ENCODE data around the gene LRRFIP1. TPM values are rescaled to one million over a fixed set of nuclear protein-coding genes. Genes with fewer than 3 reads are reported as not detected.

LRRFIP1 gene
- total RNA-seq, 1 donor from 2014 or later: 91.5 TPM

GRCh38 chr2:237824085-237824484 is 196.7 kb downstream of the LRRFIP1 start:
- Mint-ChIP-seq H3K27me3 (ENCODE audit: low read depth) (no peaks in the 10 kb centered on the region), H3K4me3 (ENCODE audit: unreplicated experiment) (no peak overlapping the region), H3K27ac (ENCODE audit: unreplicated experiment) (no peak overlapping the region), H3K36me3 (ENCODE audit: low read depth) (peaks cover 2% of the 10 kb centered on the region), H3K9me3 (ENCODE audit: low read depth) (no peaks in the 10 kb centered on the region), H3K4me1 (ENCODE audit: low read depth) (peaks cover 10% of the 10 kb centered on the region)
- DNase-seq (ENCODE audit: low spot score): no peak
- no peak for TF ChIP-seq CTCF (IDR thresholded peaks at IDR 0.05)

- no peaks in the 10 kb centered on the region for H3K4me1 Mint-ChIP-seq (ENCODE audit: low read depth)
- H3K27ac Mint-ChIP-seq (ENCODE audit: unreplicated experiment): no peak overlapping the region
- peaks cover 2% of the 10 kb centered on the region for H3K36me3 Mint-ChIP-seq (ENCODE audit: low read depth)
- H3K27me3 Mint-ChIP-seq (ENCODE audit: low read depth): no peaks in the 10 kb centered on the region
- no peaks in the 10 kb centered on the region for H3K9me3 Mint-ChIP-seq (ENCODE audit: low read depth)
- DNase-seq (ENCODE audit: low spot score): no peak
- no peak for TF ChIP-seq CTCF (IDR thresholded peaks at IDR 0.05)
- H3K4me3 Mint-ChIP-seq (ENCODE audit: unreplicated experiment): no peak overlapping the region
Observed at GRCh38 chr2:237827421-237827987, 200.1 kb downstream of the LRRFIP1 start.

Other genes starting within 250 kb of the LRRFIP1 start
- 250 to 264 TPM (median 264 TPM) in 3 replicates for gene COL6A3, start 213.4 kb upstream of the LRRFIP1 start, total RNA-seq
- 3.7 to 6.1 TPM (median 5.6 TPM) in 3 replicates for gene MLPH, start 140.3 kb upstream of the LRRFIP1 start, total RNA-seq
- gene PRLH, start 61.0 kb upstream of the LRRFIP1 start, total RNA-seq: not detected in 3 replicates
- gene RAB17, start 36.9 kb upstream of the LRRFIP1 start, total RNA-seq: 0.25 to 0.95 TPM (median 0.68 TPM) in 3 replicates
- gene RBM44, start 171.2 kb downstream of the LRRFIP1 start, total RNA-seq: 0.48 to 0.54 TPM (median 0.50 TPM) in 3 replicates
- gene RAMP1, start 232.0 kb downstream of the LRRFIP1 start, total RNA-seq: 176 to 329 TPM (median 178 TPM) in 3 replicates